ENCODE data around the gene EPGN. TPM values are rescaled to one million over a fixed set of nuclear protein-coding genes. Genes with fewer than 3 reads are reported as not detected.
A peak's percentile ranks its signal among the peaks of the same experiment; 100 is the strongest.
"Not testable (repeated sequence)": the region's sequence is repeated elsewhere in the genome, so short reads cannot be mapped to it uniquely, and the experiment has no call there.

Gene EPGN
- total RNA-seq, 1 donor = 0.43 TPM

DNA sequence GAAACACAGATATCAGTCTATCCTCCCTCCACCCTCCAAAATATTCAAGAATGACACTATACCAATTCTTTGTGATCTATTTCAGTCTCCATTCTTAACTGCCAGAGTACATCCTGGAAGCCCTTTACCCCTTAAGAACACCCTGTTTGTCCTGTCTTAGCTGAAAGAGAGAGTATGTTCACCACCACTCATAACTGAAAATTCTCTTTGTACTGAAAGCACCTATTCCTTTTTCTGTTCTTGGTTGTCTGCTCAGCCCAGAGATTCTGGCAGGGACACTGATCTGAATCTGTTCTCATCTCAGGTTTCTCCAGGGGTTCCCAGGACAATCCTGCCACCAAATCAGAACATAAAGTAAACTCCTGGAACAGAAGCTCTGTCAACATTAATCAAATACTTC lies 31.2 kb downstream of the EPGN start:
- no peak overlapping the region for H3K4me3 ChIP-seq (ENCODE audit: low read depth, low read length)
- DNase-seq (ENCODE audit: low read depth) = peak; percentile 19
- TF ChIP-seq, protein P1, sequence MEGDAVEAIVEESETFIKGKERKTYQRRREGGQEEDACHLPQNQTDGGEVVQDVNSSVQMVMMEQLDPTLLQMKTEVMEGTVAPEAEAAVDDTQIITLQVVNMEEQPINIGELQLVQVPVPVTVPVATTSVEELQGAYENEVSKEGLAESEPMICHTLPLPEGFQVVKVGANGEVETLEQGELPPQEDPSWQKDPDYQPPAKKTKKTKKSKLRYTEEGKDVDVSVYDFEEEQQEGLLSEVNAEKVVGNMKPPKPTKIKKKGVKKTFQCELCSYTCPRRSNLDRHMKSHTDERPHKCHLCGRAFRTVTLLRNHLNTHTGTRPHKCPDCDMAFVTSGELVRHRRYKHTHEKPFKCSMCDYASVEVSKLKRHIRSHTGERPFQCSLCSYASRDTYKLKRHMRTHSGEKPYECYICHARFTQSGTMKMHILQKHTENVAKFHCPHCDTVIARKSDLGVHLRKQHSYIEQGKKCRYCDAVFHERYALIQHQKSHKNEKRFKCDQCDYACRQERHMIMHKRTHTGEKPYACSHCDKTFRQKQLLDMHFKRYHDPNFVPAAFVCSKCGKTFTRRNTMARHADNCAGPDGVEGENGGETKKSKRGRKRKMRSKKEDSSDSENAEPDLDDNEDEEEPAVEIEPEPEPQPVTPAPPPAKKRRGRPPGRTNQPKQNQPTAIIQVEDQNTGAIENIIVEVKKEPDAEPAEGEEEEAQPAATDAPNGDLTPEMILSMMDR (IDR thresholded peaks at IDR 0.05; ENCODE audit: insufficient read depth, low read depth, low read length) = no peak

- not testable (repeated sequence) for H3K4me3 ChIP-seq (ENCODE audit: low read depth, low read length); DNase-seq (ENCODE audit: low read depth)
Measured at GRCh38 chr4:74340421-74340820, 32.2 kb downstream of the EPGN start.

DNA sequence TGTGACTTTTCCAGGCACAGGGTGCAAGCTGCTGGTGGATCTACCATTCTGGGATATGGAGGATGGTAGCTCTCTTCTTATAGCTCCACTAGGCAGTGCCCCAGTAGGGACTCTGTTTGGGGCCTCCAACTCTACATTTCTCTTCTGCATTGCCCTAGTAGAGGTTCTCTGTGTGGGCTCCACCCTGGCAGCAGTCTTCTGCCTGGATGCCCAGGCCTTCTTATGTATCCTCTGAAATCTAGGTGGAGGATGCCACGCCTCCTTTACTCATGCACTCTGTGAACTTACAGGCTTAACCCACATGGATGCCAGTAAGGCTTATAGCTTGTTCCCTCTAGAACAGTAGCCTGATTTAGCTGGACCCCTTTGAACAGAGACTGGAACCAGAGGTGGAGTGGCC lies 35.8 kb downstream of the EPGN start:
- DNase-seq (ENCODE audit: low read depth) = no peak
- TF ChIP-seq, protein P1 (IDR thresholded peaks at IDR 0.05; ENCODE audit: insufficient read depth, low read depth, low read length) = no peak
- H3K4me3 ChIP-seq (ENCODE audit: low read depth, low read length) = no peak overlapping the region

DNA sequence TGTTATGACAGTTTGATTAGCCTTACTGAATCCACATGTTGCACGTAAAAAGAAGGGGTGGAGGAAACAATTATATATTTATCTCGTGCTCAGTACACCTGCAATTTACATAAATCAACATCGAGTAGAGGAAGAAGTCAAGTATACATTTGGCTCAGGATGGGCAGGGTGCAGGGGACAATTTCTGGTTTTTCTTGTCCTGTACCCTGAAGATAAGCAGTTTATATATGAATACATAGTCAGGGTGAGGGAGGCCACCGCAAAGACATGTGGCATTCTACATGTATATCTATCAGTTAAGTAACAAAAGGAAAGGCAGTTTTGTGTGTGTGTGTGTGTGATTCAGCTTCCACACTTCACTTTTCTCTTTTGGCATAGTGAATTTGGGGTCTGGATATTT lies 45.6 kb downstream of the EPGN start:
- DNase-seq (ENCODE audit: low read depth) = no peak
- H3K4me3 ChIP-seq (ENCODE audit: low read depth, low read length) = no peak overlapping the region
- TF ChIP-seq, protein P1 (IDR thresholded peaks at IDR 0.05; ENCODE audit: insufficient read depth, low read depth, low read length) = no peak

DNA sequence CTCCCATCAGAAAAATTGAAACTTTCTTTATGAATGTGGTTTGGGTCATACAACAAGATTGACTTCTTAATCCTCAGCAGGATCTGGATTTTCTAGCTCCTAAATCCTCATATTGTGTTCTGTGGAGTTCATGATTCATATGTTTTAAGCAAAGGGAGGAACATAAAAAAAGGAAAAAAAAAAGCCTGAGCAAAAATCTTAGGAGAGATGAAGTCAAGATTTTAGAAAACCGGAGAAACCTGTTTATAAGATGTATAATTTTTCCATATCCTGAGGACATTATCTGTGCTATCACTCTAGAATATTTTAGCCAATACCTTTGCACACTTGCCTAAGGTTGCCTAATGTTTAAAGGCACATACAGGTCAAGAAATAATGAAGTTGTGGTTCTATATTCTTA lies 49.7 kb downstream of the EPGN start:
- DNase-seq (ENCODE audit: low read depth) = no peak
- TF ChIP-seq, protein P1 (IDR thresholded peaks at IDR 0.05; ENCODE audit: insufficient read depth, low read depth, low read length) = no peak

DNA sequence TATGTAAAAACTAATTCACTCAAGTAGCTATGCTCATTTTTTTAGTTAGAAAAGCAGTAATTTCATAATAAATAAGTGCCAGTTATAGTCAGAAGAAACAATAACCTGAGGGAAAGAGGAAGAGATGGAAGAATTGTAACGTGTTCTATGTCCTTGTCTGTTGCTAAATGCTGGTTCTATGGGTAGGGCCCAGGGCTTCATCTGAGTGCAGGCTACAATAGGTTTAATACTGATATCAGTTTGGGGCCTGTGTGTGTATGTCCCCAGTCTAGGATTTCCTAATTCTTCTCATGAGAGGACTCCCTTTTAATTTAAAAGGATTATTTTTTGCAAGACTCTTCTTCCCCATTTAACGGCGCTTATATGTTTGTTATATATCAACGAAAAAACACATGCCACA lies 53.4 kb downstream of the EPGN start:
- no peak for DNase-seq (ENCODE audit: low read depth)
- H3K4me3 ChIP-seq (ENCODE audit: low read depth, low read length) = no peak overlapping the region
- TF ChIP-seq, protein P1 (IDR thresholded peaks at IDR 0.05; ENCODE audit: insufficient read depth, low read depth, low read length) = no peak

More for the DNA sequence above, 49.7 kb downstream of the EPGN start:
- no peak overlapping the region for H3K4me3 ChIP-seq (ENCODE audit: low read depth, low read length)

DNA sequence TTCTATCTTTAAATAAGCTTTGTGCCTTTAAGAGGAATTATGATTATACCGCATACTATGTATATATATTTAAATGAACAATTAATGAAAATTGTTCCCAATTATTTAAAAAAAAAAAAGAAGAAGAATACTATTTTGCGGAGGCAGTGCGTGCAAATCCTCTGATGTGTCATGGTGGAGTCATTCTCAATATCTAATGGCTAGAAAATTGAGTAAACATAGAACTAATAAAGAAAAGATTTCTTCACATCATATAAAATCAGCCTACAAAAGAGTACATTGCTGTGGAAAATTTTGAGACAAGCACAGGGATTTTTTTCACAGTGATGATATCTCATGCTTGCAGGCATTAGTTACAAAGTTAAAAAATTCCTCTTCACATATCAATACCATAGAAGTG lies 54.1 kb downstream of the EPGN start:
- no peak overlapping the region for H3K4me3 ChIP-seq (ENCODE audit: low read depth, low read length)
- DNase-seq (ENCODE audit: low read depth) = no peak
- TF ChIP-seq, protein P1 (IDR thresholded peaks at IDR 0.05; ENCODE audit: insufficient read depth, low read depth, low read length) = no peak

Data from fibroblast of villous mesenchyme (primary cell).